Right ventricle myocardium superior (tissue), 1 donor: ENCODE measurements around the gene INTS13. TPM values are rescaled to one million over a fixed set of nuclear protein-coding genes. Genes with fewer than 3 reads are reported as not detected.
"Not testable (repeated sequence)": the region's sequence is repeated elsewhere in the genome, so short reads cannot be mapped to it uniquely, and the experiment has no call there.

Source experiments
- ATAC-seq: fragments of 200-7000 bp; cut with Tn5 transposase; one replicate; pipeline ENCODE4 v1.9.1; 2020; ENCODE audit warnings: mild to moderate bottlenecking; ENCODE audit not compliant: poor library complexity
- DNase-seq: peaks from one replicate; pipeline ENCODE4 v3.0.0-alpha.2; 2020
- intact Hi-C: fragments of 100-400 bp; cut with DNase I; formaldehyde crosslinking; loops from one replicate; pipeline ENCODE4 v1.11.2; 2022
- total RNA-seq: library from RNA; stranded (reverse); fragmentation: NEBNext Ultra II Directional; extraction: Animal tissue kit (Norgen Biotek cat#: 25700); gene quantifications from one replicate; pipeline ENCODE4 v1.2.1, GENCODE V29; 2021
- donor health status: DM: no; HTN: yes; CAD: no; lungs with severe emphysema.

Gene INTS13
- total RNA-seq, 1 donor from 2014 or later, result 27.0 TPM

GRCh38 chr12:26937443-26937862 is 328 bp downstream of the INTS13 start:
- intact Hi-C loops, result loop anchor here (5.0 kb wide), 2 partner anchors 75 to 310 kb away; partner anchors contain the start of gene TM7SF3
- DNase-seq, result no peak
- no peak for ATAC-seq

- intact Hi-C loops, result loop anchor here (5.0 kb wide), 2 partner anchors 76 to 310 kb away; partner anchors contain the start of gene TM7SF3
- ATAC-seq (no peak), DNase-seq (no peak)
These were observed 980 bp downstream of the INTS13 start for GRCh38 chr12:26936559-26937442.

- intact Hi-C loops, result loop anchor here (5.0 kb wide), 2 partner anchors 76 to 311 kb away; partner anchors contain the start of gene TM7SF3
- DNase-seq (no peak), ATAC-seq (no peak)
These were observed 2.0 kb downstream of the INTS13 start for GRCh38 chr12:26935636-26936378.

- intact Hi-C loops, result no loop called here
- DNase-seq (no peak), ATAC-seq (no peak)
These were observed 8.2 kb downstream of the INTS13 start for GRCh38 chr12:26929590-26929989.

GRCh38 chr12:26928661-26929060 is 9.1 kb downstream of the INTS13 start:
- no peak for DNase-seq
- intact Hi-C loops, result no loop called here
- no peak for ATAC-seq

GRCh38 chr12:26921886-26922285 is 15.9 kb downstream of the INTS13 start:
- intact Hi-C loops, result no loop called here
- ATAC-seq (no peak), DNase-seq (no peak)

- ATAC-seq, result no peak
- DNase-seq, result no peak
- intact Hi-C loops, result no loop called here
These were observed 18.6 kb downstream of the INTS13 start for GRCh38 chr12:26919216-26919555.

GRCh38 chr12:26918321-26919215 is 19.2 kb downstream of the INTS13 start:
- ATAC-seq (no peak), DNase-seq (no peak)
- intact Hi-C loops, result no loop called here

GRCh38 chr12:26906704-26907103 is 31.1 kb downstream of the INTS13 start:
- intact Hi-C loops, result no loop called here
- DNase-seq (no peak), ATAC-seq (no peak)

GRCh38 chr12:26906024-26906423 is 31.8 kb downstream of the INTS13 start:
- intact Hi-C loops, result no loop called here
- no peak for ATAC-seq
- DNase-seq, result no peak

GRCh38 chr12:26903396-26903795 is 34.4 kb downstream of the INTS13 start:
- DNase-seq, intact Hi-C loops: not testable (repeated sequence)

GRCh38 chr12:26896913-26897312 is 40.9 kb downstream of the INTS13 start:
- no peak for ATAC-seq
- intact Hi-C loops, result no loop called here
- no peak for DNase-seq

More at GRCh38 chr12:26903396-26903795, 34.4 kb downstream of the INTS13 start:
- ATAC-seq, result not testable (repeated sequence)

GRCh38 chr12:26895672-26896071 is 42.1 kb downstream of the INTS13 start:
- DNase-seq (no peak), ATAC-seq (no peak)
- intact Hi-C loops, result no loop called here

GRCh38 chr12:26891704-26892103 is 46.1 kb downstream of the INTS13 start:
- intact Hi-C loops, result no loop called here
- ATAC-seq (no peak), DNase-seq (no peak)

- intact Hi-C loops, result no loop called here
- ATAC-seq, result no peak
- DNase-seq, result no peak
These were observed 47.0 kb downstream of the INTS13 start for GRCh38 chr12:26890784-26891183.

GRCh38 chr12:26884765-26885576 is 52.8 kb downstream of the INTS13 start:
- peak; percentile 76 for DNase-seq
- ATAC-seq, result peak; percentile 97
- intact Hi-C loops, result loop anchor here (5.0 kb wide), 1 partner anchor 33 kb away; no protein-coding TSS in a partner anchor

- ATAC-seq, result no peak
- no peak for DNase-seq
- intact Hi-C loops, result no loop called here
These were observed 57.2 kb downstream of the INTS13 start for GRCh38 chr12:26880625-26881024.

GRCh38 chr12:26878661-26879119 is 59.1 kb downstream of the INTS13 start:
- intact Hi-C loops, result no loop called here
- ATAC-seq, result peak; percentile 97
- peak; percentile 89 for DNase-seq
